Measurements from ENCODE around the gene CFAP299.

DNA sequence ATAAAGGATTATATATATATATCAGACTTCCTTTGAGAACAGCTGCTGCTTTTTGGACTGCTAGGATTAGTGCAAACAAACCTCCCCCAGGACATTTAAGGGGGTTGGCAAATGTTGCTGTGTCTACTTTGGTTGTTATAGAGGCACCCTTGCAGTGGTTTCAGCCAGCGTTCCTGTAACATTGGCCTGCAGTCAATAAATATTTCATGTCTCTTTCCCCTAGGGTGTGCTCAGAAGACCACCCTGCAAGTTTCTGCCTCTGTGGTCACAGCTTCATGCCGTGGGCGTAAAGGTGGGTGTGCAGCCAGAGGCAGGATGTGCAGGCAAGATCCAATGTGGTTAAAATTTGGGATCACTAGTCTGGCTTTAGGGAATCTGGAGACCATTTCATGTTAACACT lies 40.2 kb upstream of the CFAP299 start:
- TF ChIP-seq CTCF (IDR thresholded peaks at IDR 0.05) (no peak), POLR2A (IDR thresholded peaks at IDR 0.05) (no peak), POLR2AphosphoS5 (IDR thresholded peaks at IDR 0.05) (no peak), EP300 (IDR thresholded peaks at IDR 0.05) (no peak)

Data from gastroesophageal sphincter (tissue), 3 donors.